ENCODE data around the gene UBE2D2.

Gene UBE2D2

DNA sequence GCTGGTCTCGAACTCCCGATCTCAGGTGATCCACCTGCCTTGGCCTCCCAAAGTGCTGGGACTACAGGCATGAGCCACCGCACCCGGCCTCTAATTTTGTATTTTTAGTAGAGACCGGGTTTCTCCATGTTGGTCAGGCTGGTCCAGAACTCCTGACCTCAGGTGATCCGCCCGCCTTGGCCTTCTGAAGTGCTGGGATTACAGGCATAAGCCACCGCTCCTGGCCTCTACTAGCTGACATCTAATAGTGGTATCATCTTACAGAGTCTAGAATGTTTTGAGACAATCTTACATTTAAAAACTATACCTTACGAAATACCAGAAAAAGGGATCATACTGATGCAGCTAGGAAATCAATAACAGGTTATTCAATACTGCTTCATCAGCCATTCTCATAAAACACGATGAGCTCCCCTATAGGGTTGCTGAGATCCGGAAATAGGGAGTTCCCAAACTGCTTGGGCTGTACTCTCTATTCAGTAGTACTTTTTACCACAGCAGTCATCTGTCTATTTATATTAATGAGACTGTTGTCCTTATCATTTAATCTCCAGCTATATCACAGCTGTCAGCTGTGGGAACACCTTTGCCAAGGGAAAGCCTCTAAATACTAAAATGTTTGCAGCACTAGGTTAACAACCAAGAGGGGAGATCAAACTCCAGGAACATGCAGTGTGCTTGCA, 8.1 kb upstream of the UBE2D2 start:
- ATAC-seq, result no peak
- TF ChIP-seq, protein P1, sequence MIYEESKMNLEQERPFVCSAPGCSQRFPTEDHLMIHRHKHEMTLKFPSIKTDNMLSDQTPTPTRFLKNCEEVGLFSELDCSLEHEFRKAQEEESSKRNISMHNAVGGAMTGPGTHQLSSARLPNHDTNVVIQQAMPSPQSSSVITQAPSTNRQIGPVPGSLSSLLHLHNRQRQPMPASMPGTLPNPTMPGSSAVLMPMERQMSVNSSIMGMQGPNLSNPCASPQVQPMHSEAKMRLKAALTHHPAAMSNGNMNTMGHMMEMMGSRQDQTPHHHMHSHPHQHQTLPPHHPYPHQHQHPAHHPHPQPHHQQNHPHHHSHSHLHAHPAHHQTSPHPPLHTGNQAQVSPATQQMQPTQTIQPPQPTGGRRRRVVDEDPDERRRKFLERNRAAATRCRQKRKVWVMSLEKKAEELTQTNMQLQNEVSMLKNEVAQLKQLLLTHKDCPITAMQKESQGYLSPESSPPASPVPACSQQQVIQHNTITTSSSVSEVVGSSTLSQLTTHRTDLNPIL (CRISPR knock-in tag; IDR thresholded peaks at IDR 0.05; ENCODE audit: low read depth), result no peak
- TF ChIP-seq ZC3H10 (CRISPR knock-in tag; IDR thresholded peaks at IDR 0.05) (no peak), CSDC2 (CRISPR knock-in tag; IDR thresholded peaks at IDR 0.05) (no peak), POU6F1 (CRISPR knock-in tag; IDR thresholded peaks at IDR 0.05; ENCODE audit: borderline replicate concordance, low read depth) (no peak)

DNA sequence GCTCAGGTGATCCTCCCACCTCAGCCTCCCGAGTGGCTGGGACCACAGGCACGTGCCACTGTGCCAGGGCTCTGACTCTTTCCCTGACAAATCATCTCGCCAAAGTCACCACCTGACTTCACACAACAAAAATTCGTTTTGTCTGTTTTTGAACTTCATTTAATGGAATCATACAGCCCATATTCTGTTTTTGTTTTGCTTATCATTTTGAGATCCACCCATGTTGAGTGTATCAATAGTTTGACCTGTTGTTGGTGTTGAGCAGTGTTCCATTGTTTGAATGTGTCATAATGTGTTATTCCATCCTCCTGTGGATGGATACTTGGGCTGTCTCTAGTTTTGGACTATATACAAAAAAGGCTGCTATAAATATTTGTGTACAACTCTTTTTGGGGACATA, 6.9 kb upstream of the UBE2D2 start:
- TF ChIP-seq CSRNP3 (CRISPR knock-in tag; IDR thresholded peaks at IDR 0.05) (no peak), PPARA (CRISPR knock-in tag; IDR thresholded peaks at IDR 0.05; ENCODE audit: borderline replicate concordance) (no peak), ZC3H10 (CRISPR knock-in tag; IDR thresholded peaks at IDR 0.05) (no peak), BACH2 (CRISPR knock-in tag; IDR thresholded peaks at IDR 0.05; ENCODE audit: borderline replicate concordance) (no peak), CSDC2 (CRISPR knock-in tag; IDR thresholded peaks at IDR 0.05) (no peak), ZNF565 (CRISPR knock-in tag; conservative IDR thresholded peaks at IDR 0.05; ENCODE audit: low read depth) (no peak), POU6F1 (CRISPR knock-in tag; IDR thresholded peaks at IDR 0.05; ENCODE audit: borderline replicate concordance, low read depth) (no peak), ISL1 (CRISPR knock-in tag; IDR thresholded peaks at IDR 0.05) (no peak), ZNF8 (CRISPR knock-in tag; IDR thresholded peaks at IDR 0.05) (no peak), TCF4 (CRISPR knock-in tag; IDR thresholded peaks at IDR 0.05; ENCODE audit: borderline replicate concordance) (no peak), ZFP3 (CRISPR knock-in tag; IDR thresholded peaks at IDR 0.05) (no peak), TSHZ2 (CRISPR knock-in tag; IDR thresholded peaks at IDR 0.05) (no peak), ESRRG (CRISPR knock-in tag; IDR thresholded peaks at IDR 0.05) (no peak), TOX (CRISPR knock-in tag; IDR thresholded peaks at IDR 0.05; ENCODE audit: borderline replicate concordance) (no peak), GLIS3 (CRISPR knock-in tag; IDR thresholded peaks at IDR 0.05) (no peak)
- TF ChIP-seq, protein P2, sequence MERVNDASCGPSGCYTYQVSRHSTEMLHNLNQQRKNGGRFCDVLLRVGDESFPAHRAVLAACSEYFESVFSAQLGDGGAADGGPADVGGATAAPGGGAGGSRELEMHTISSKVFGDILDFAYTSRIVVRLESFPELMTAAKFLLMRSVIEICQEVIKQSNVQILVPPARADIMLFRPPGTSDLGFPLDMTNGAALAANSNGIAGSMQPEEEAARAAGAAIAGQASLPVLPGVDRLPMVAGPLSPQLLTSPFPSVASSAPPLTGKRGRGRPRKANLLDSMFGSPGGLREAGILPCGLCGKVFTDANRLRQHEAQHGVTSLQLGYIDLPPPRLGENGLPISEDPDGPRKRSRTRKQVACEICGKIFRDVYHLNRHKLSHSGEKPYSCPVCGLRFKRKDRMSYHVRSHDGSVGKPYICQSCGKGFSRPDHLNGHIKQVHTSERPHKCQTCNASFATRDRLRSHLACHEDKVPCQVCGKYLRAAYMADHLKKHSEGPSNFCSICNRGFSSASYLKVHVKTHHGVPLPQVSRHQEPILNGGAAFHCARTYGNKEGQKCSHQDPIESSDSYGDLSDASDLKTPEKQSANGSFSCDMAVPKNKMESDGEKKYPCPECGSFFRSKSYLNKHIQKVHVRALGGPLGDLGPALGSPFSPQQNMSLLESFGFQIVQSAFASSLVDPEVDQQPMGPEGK (CRISPR knock-in tag; IDR thresholded peaks at IDR 0.05; ENCODE audit: borderline replicate concordance), result no peak
- no peak for ATAC-seq

DNA sequence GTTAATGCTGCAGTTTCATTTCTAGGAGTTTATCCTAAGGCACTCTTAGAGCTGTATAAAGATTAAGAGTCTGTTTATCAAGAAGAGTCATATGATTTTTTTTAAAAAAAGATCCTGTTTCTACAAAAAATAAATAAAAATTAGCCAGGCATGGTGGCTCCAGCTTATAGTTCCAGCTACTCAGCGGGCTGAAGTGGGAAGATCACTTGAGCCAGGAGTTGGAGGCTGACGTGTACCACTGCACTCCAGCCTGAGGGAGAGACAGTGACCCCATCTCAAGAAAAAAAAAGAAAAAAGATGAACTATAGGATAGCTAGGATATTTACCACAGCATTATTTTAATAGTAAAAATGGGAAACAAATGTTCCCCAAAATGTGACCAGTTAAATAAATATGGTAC, 3.3 kb upstream of the UBE2D2 start:
- ATAC-seq, result no peak
- TF ChIP-seq TCF4 (CRISPR knock-in tag; IDR thresholded peaks at IDR 0.05; ENCODE audit: borderline replicate concordance) (no peak), PPARA (CRISPR knock-in tag; IDR thresholded peaks at IDR 0.05; ENCODE audit: borderline replicate concordance) (no peak), BACH2 (CRISPR knock-in tag; IDR thresholded peaks at IDR 0.05; ENCODE audit: borderline replicate concordance) (no peak), RARB (CRISPR knock-in tag; IDR thresholded peaks at IDR 0.05) (no peak), GLIS3 (CRISPR knock-in tag; IDR thresholded peaks at IDR 0.05) (no peak), SNAI2 (CRISPR knock-in tag; IDR thresholded peaks at IDR 0.05) (no peak)

Measured in SK-N-SH treated with all-trans-retinoic acid at 6 μM for 48 hours (cell line).